Calu3 (cell line): ENCODE results near the gene FAM200A. TPM values are rescaled to one million over a fixed set of nuclear protein-coding genes. Genes with fewer than 3 reads are reported as not detected.

Source experiments
- BruUV-seq: library from RNA; stranded (reverse); fragments of 400-500 nt; replicated peaks from 2 replicates; lab custom pipeline; 2021; lab: Mats Ljungman, UMichigan
- CTCF ChIA-PET: fragments of 300-600 bp; sonication (Branson Sonifier 250); formaldehyde crosslinking; loops from one replicate; lab custom pipeline; 2022; ENCODE audit warnings: antibody characterized with exemption; lab: Charles Lee
- DNase-seq: peaks from one replicate; pipeline ENCODE4 v3.0.0; 2022
- H3K27ac Mint-ChIP-seq: one replicate; pipeline ENCODE4 v1.8.0; 2022; ENCODE audit warnings: mixed read lengths; ENCODE audit not compliant: unreplicated experiment
- H3K27me3 Mint-ChIP-seq: one replicate; pipeline ENCODE4 v1.8.0; 2022; ENCODE audit warnings: mixed read lengths; ENCODE audit not compliant: unreplicated experiment
- H3K36me3 Mint-ChIP-seq: one replicate; pipeline ENCODE4 v1.8.0; 2022; ENCODE audit warnings: mild to moderate bottlenecking, moderate library complexity, mixed read lengths; ENCODE audit not compliant: insufficient read depth, unreplicated experiment
- H3K4me1 Mint-ChIP-seq: one replicate; pipeline ENCODE4 v1.8.0; 2022; ENCODE audit warnings: mild to moderate bottlenecking, low read depth, mixed read lengths; ENCODE audit not compliant: unreplicated experiment
- H3K4me3 Mint-ChIP-seq: one replicate; pipeline ENCODE4 v1.8.0; 2022; ENCODE audit warnings: mild to moderate bottlenecking, low read depth, moderate library complexity, mixed read lengths; ENCODE audit not compliant: unreplicated experiment
- H3K9me3 Mint-ChIP-seq: one replicate; pipeline ENCODE4 v1.8.0; 2022; ENCODE audit warnings: low read depth, mixed read lengths; ENCODE audit not compliant: unreplicated experiment
- CTCF ChIP-seq: fragments of 200-600 bp; IDR thresholded peaks from one replicate; pipeline ENCODE4 v1.8.0; 2022; ENCODE audit warnings: antibody characterized with exemption; ENCODE audit not compliant: unreplicated experiment
- intact Hi-C: fragments of 100-400 bp; cut with micrococcal nuclease; formaldehyde crosslinking; loops from one replicate; pipeline ENCODE4 v1.10.0; 2022; ENCODE audit not compliant: unreplicated experiment
- total RNA-seq: library from RNA; stranded (reverse); gene quantifications from 2 replicates; pipeline ENCODE4 v1.2.3, GENCODE V29; 2022

Gene FAM200A
- total RNA-seq, 1 experiment from 2014 or later = 4.1 TPM

- no TSS peak for BruUV-seq
- Mint-ChIP-seq H3K27ac (no peak overlapping the region), H3K4me3 (no peak overlapping the region), H3K27me3 (no peaks in the 10 kb centered on the region), H3K9me3 (no peaks in the 10 kb centered on the region), H3K36me3 (no peaks in the 10 kb centered on the region), H3K4me1 (peaks cover 25% of the 10 kb centered on the region)
- DNase-seq = no peak
- CTCF ChIA-PET = no interaction called here
- intact Hi-C loops = no loop called here
- TF ChIP-seq CTCF = no peak
Measured at GRCh38 chr7:99560834-99561736, 9.2 kb upstream of the FAM200A start.

GRCh38 chr7:99559175-99559915 lies 7.4 kb upstream of the FAM200A start:
- BruUV-seq = no TSS peak
- Mint-ChIP-seq H3K9me3 (no peaks in the 10 kb centered on the region), H3K27me3 (no peaks in the 10 kb centered on the region), H3K27ac (no peak overlapping the region), H3K4me1 (peaks cover 22% of the 10 kb centered on the region), H3K36me3 (no peaks in the 10 kb centered on the region), H3K4me3 (no peak overlapping the region)
- CTCF ChIA-PET = no interaction called here
- DNase-seq = no peak
- intact Hi-C loops = no loop called here
- TF ChIP-seq CTCF = no peak

DNA sequence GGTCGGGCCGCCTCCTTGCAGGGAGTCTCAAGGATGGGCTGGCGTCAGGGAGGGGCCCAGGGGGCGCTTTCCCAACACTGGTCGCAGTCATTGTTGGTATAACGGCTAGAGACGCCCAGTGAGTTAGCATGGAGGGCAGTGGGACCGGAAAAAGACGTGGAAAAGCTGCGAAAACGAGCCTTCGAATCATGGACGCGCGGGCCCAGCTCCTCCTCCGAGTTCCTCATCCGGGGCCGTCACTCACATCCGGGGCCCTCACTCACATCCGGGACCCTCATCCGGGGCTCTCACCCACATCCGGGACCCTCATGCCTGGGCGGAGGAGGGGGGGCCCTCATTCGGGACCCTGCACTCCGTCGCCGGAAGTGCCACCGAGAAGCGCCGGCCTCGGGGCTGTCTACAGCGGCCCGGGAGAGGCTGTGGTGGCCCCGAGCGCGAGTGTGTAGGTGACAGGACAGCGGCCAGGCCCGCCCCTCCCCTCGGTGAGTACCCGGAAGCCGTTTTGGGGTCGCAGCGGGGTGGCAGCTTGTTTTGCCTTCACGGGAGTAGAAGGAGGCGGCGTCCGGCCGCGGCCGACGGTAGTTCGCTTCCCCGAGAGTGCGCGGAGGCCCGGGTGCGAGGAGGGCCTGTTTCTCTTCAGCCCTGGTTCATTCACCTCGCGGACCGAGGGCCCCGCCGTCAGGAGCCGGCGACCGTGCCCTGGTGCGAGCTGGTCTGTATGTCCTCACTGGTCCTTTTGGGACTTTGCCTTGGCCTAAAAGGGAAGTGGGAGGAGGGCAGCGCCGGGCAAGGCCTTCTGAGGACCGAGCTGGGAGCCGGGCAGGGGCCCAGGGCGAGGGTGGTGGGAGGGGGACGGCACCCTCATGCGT lies 6.6 kb upstream of the FAM200A start, which contains the start of gene ZNF655:
Gene ZNF655 (plus strand): TSS at position 337 of the 869 bp plus-strand sequence. CDS start 1,918 bp downstream, outside the sequence.
- Mint-ChIP-seq H3K4me1 (peaks cover 14% of the 10 kb centered on the region), H3K27ac (no peak within 1 kb of the TSS), H3K9me3 (no peaks in the 10 kb centered on the region), H3K4me3 (no peak within 1 kb of the TSS), H3K36me3 (no peaks in the 10 kb centered on the region), H3K27me3 (no peaks in the 10 kb centered on the region)
- TF ChIP-seq CTCF = no peak
- no TSS peak for BruUV-seq
- DNase-seq = no peak
- intact Hi-C loops = no loop called here
- CTCF ChIA-PET = no interaction called here

DNA sequence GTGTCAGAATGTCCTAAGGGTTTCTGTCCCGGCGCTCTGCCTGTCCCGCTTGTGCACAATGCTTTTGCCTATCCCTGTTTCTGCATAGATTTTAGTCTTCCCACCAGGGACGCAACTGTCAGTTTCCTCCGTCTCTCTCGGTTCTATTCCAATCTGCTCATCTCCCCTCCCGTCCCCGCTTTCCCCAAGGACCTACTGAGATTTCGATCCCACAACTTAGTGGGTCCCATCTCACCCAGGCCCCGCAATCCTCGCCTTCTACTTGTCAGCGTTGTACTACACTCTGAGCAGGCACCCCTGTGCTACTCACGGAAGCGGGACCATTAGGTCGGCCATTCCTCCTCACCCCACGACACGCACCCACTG lies 6.0 kb upstream of the FAM200A start:
- no peak overlapping the region for H3K4me3 Mint-ChIP-seq
- intact Hi-C loops = no loop called here
- no peak overlapping the region for H3K27ac Mint-ChIP-seq
- H3K9me3 Mint-ChIP-seq = no peaks in the 10 kb centered on the region
- no peak for TF ChIP-seq CTCF
- BruUV-seq = no TSS peak
- CTCF ChIA-PET = no interaction called here
- no peaks in the 10 kb centered on the region for H3K27me3 Mint-ChIP-seq
- H3K36me3 Mint-ChIP-seq = no peaks in the 10 kb centered on the region
- peaks cover 9% of the 10 kb centered on the region for H3K4me1 Mint-ChIP-seq
- DNase-seq = no peak
